Measurements from ENCODE around the gene VPS13D.

Gene VPS13D

DNA sequence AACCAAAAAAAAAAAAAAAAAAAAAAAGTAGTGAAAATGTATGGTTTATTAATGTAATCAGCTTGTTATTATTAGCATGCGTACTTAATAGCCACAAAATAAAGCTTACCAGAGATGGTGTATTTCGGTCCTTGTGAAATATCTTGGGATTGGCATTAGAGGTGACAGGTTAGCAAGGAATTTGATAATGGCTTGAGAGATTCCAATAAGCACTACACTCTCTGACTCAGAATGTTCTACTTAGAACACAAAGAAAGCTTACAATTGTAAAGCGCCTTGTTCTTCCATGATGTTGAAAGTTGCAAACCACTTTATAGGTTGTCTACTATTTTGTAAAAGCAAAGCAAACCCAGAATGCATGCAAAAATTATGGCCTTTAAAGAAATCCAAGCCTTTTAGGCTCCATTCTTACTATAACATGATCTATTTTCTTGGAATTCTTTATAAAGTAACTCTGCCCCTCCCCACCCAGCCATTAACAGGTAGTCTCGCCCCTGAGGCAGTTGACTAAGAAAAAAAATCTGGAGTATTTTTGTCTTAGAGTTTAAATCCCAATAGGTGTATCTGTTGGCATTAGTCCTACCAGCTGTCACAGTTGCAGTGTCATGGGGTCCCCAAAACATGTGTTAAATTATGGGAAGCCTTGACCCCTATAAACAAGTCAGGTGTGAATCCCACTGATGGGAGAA, 259.0 kb downstream of the VPS13D start:
- Histone ChIP-seq H3F3A (ENCODE audit: insufficient read depth, low read length) (no peaks in the 10 kb centered on the region), H3K9ac (ENCODE audit: low read length) (no peak overlapping the region)

GRCh38 chr1:12490532-12491142, 260.8 kb downstream of the VPS13D start:
- TF ChIP-seq CTCF (IDR thresholded peaks at IDR 0.05; ENCODE audit: low read length), result no peak
- TF ChIP-seq EZH2 (optimal IDR thresholded peaks at IDR 0.05; ENCODE audit: low read depth, low read length), result no peak
- TF ChIP-seq EZH2phosphoT487 (IDR thresholded peaks at IDR 0.05; ENCODE audit: low read length), result no peak
- no peaks in the 10 kb centered on the region for H4K20me1 ChIP-seq (ENCODE audit: insufficient read depth, low read length)
- H3K27me3 ChIP-seq (replicated peaks; ENCODE audit: insufficient read depth, low read length), result no peaks in the 10 kb centered on the region
- no peaks in the 10 kb centered on the region for H3K36me3 ChIP-seq (replicated peaks; ENCODE audit: insufficient read depth, low read length)
- H3K79me2 ChIP-seq (ENCODE audit: low read length), result no peaks in the 10 kb centered on the region
- H3F3A ChIP-seq (ENCODE audit: insufficient read depth, low read length), result no peaks in the 10 kb centered on the region
- no peaks in the 10 kb centered on the region for H3K4me1 ChIP-seq (ENCODE audit: low read length)
- no peak overlapping the region for H3K4me2 ChIP-seq (ENCODE audit: low read depth, low read length)
- no peak overlapping the region for H3K4me3 ChIP-seq (ENCODE audit: low read length)
- H3K9me3 ChIP-seq (replicated peaks; ENCODE audit: insufficient read depth, low read length), result no peaks in the 10 kb centered on the region
- no peak overlapping the region for H2AFZ ChIP-seq (ENCODE audit: low read length)
- DNase-seq, result no peak
- H3K9ac ChIP-seq (ENCODE audit: low read length), result no peak overlapping the region
- no peaks in the 10 kb centered on the region for H3K9me2 ChIP-seq (replicated peaks; ENCODE audit: insufficient read depth, low read length)
- H3K27ac ChIP-seq (ENCODE audit: low read length), result no peak overlapping the region

More for the DNA sequence above, 259.0 kb downstream of the VPS13D start:
- Histone ChIP-seq H3K9me3 (replicated peaks; ENCODE audit: insufficient read depth, low read length) (no peaks in the 10 kb centered on the region), H3K36me3 (replicated peaks; ENCODE audit: insufficient read depth, low read length) (no peaks in the 10 kb centered on the region), H2AFZ (ENCODE audit: low read length) (no peak overlapping the region), H4K20me1 (ENCODE audit: insufficient read depth, low read length) (no peaks in the 10 kb centered on the region), H3K9me2 (replicated peaks; ENCODE audit: insufficient read depth, low read length) (no peaks in the 10 kb centered on the region), H3K4me1 (ENCODE audit: low read length) (no peaks in the 10 kb centered on the region), H3K79me2 (ENCODE audit: low read length) (no peaks in the 10 kb centered on the region), H3K27me3 (replicated peaks; ENCODE audit: insufficient read depth, low read length) (no peaks in the 10 kb centered on the region), H3K4me3 (ENCODE audit: low read length) (no peak overlapping the region), H3K27ac (ENCODE audit: low read length) (no peak overlapping the region), H3K4me2 (ENCODE audit: low read depth, low read length) (no peak overlapping the region)
- no peak for DNase-seq
- TF ChIP-seq EZH2phosphoT487 (IDR thresholded peaks at IDR 0.05; ENCODE audit: low read length) (no peak), CTCF (IDR thresholded peaks at IDR 0.05; ENCODE audit: low read length) (no peak), EZH2 (optimal IDR thresholded peaks at IDR 0.05; ENCODE audit: low read depth, low read length) (no peak)

- no peak overlapping the region for H3K27ac ChIP-seq (ENCODE audit: low read length)
- H3K27me3 ChIP-seq (replicated peaks; ENCODE audit: insufficient read depth, low read length), result no peaks in the 10 kb centered on the region
- no peak overlapping the region for H2AFZ ChIP-seq (ENCODE audit: low read length)
- no peak overlapping the region for H3K4me3 ChIP-seq (ENCODE audit: low read length)
- no peak for DNase-seq
- H3K36me3 ChIP-seq (replicated peaks; ENCODE audit: insufficient read depth, low read length), result no peaks in the 10 kb centered on the region
- no peaks in the 10 kb centered on the region for H3K79me2 ChIP-seq (ENCODE audit: low read length)
- no peak overlapping the region for H3K9ac ChIP-seq (ENCODE audit: low read length)
- no peaks in the 10 kb centered on the region for H3K4me1 ChIP-seq (ENCODE audit: low read length)
- H3F3A ChIP-seq (ENCODE audit: insufficient read depth, low read length), result no peaks in the 10 kb centered on the region
- no peak for TF ChIP-seq EZH2 (optimal IDR thresholded peaks at IDR 0.05; ENCODE audit: low read depth, low read length)
- TF ChIP-seq CTCF (IDR thresholded peaks at IDR 0.05; ENCODE audit: low read length), result no peak
- TF ChIP-seq EZH2phosphoT487 (IDR thresholded peaks at IDR 0.05; ENCODE audit: low read length), result no peak
- H3K4me2 ChIP-seq (ENCODE audit: low read depth, low read length), result no peak overlapping the region
- no peaks in the 10 kb centered on the region for H3K9me3 ChIP-seq (replicated peaks; ENCODE audit: insufficient read depth, low read length)
- H3K9me2 ChIP-seq (replicated peaks; ENCODE audit: insufficient read depth, low read length), result no peaks in the 10 kb centered on the region
- H4K20me1 ChIP-seq (ENCODE audit: insufficient read depth, low read length), result no peaks in the 10 kb centered on the region
These were observed 261.8 kb downstream of the VPS13D start for GRCh38 chr1:12491656-12492055.
